ENCODE data around the gene TMPRSS13.
A peak's percentile ranks its signal among the peaks of the same experiment; 100 is the strongest.
"Not testable (repeated sequence)": the region's sequence is repeated elsewhere in the genome, so short reads cannot be mapped to it uniquely, and the experiment has no call there.

TMPRSS13 gene

DNA sequence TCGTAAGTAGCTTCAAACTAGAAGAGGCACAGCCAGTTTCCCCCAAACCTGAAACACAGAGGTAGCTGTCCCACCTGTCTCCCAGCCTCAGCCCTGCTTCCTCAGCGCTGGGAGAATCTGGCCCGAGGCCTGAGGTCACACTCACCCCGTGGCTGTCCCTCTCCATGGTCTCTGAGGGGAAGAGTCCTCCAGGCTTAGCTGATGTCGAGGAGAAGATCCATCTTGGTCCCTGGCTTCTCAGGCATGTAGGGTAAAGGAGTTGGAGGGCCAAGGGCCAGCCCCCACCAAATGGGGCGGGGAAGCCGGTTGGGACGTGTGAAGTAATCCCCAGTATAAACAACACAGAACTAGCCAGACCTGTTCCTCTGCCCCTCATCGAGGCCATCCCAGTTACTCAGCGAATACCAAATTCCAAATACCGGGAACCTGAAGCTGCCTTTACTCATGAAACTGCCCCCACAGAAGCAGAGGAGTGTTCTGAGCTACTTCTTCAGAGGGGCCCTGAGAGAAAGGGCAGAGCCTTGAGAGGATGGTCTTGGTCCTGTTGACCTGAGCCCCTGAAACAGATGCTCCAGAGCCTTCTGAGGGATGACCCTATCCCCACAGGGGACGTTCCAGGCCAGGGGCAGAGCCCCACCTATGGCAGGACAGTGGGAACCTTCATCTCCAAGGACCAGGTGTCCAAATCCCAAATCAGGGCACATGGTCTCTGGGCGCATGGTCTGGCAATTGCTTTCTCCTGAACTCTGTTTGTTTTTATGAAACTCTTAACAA, at the start of gene TMPRSS13:
Gene TMPRSS13 (minus strand): TSS at position 261 of the 774 bp plus-strand sequence. CDS start 95 bp downstream, at position 166.
- peak; percentile 60 for DNase-seq

DNA sequence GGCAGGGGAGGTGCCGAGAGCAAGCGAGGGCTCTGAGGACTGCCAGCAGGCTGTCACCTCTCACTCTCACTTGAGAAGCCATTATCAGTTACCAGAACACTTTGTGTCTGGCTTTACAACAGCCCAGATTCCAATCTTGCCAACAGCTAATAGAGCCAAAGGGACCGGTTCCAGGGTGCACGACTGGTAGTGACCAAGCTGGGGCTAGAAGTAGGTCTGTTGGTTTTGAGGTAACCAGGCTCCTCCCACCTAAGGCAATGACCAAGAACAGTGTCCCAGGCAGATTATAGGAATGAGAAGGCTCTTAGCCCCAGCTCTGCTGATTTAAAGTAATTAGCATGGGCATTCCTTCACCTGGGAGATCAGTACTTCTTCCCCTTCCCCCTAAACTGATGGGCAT, 49.8 kb upstream of the TMPRSS13 start:
- DNase-seq = no peak

DNA sequence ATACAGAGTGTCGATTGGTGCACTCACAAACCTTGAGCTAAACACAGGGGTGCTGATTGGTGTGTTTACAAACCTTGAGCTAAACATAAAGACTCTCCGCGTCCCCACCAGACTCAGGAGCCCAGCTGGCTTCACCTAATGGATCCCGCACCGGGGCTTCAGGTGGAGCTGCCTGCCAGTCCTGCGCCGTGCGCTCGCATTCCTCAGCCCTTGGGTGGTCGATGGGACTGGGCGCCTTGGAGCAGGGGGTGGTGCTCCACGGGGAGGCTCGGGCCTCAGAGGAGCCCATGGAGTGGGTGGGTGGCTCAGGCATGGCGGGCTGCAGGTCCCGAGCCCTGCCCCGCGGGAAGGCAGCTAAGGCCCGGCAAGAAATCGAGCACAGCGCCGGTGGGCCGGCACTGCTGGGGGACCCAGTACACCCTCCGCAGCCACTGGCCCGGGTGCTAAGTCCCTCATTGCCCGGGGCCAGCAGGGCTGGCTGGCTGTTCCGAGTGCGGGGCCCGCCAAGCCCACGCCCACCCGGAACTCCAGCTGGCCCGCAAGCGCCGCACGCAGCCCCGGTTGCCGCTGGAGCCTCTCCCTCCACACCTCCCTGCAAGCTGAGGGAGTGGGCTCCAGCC, 49.2 kb upstream of the TMPRSS13 start:
- DNase-seq = not testable (repeated sequence)

DNA sequence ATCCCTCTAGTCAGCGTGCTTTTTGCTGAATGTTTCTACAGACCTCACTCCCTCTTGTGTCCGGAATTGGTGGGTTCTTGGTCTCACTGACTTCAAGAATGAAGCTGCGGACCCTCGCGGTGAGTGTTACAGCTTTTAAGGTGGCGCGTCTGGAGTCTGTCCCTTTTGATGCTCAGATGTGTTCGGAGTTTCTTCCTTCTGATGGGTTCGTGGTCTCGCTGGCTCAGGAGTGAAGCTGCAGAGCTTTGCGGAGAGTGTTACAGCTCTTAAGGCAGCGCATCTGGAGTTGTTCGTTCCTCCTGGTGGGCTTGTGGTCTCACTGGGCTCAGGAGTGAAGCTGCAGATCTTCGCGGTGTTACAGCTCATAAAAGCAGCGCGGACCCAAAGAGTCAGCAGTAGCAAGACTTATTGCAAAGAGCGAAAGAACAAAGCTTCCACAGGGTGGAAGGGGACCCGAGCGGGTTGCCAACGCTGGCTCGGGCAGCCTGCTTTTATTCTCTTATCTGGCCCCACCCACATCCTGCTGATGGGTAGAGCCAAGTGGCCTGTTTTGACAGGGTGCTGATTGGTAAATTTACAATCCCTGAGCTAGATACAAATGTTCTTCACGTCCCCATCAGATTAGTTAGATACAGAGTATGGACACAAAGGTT, 48.5 kb upstream of the TMPRSS13 start:
- not testable (repeated sequence) for DNase-seq

DNA sequence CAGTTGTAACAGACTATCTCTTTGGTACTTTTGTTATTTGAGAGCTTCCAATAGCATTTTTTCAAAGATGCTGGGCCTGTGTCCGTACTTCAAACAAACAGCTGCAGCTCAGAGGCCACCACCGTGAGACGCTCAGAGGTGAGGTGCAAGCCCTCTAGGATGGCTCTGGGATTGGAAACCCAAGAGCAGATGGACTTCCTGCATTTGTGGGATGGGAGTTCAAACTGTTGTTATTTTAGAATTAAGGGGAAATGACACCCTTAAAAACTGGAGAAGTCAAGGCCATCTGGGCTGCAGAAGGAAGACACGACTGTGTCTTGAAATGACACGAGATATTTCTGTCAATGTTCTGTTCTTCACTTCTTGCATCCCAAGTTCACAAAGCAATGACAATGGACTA, 47.8 kb upstream of the TMPRSS13 start:
- no peak for DNase-seq

DNA sequence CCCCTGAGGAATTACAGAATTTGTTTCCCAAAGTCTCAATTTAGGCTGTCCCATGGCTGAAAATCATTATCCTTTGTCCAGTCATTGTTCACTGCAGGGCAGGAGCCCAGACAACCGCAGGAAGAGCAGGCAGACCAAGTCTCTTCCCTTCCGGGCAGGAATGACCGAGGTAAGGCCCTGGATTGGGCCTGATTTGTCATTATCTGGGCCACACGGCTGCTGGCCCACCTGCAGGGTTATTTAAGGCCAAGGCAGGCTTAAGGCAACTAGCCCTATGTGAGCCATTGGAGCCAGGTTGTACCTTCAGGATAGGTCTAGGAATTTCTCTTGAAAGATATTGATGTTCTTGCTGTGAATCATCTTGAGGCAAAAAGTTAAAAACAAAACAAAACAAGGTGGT, 47.2 kb upstream of the TMPRSS13 start:
- no peak for DNase-seq

DNA sequence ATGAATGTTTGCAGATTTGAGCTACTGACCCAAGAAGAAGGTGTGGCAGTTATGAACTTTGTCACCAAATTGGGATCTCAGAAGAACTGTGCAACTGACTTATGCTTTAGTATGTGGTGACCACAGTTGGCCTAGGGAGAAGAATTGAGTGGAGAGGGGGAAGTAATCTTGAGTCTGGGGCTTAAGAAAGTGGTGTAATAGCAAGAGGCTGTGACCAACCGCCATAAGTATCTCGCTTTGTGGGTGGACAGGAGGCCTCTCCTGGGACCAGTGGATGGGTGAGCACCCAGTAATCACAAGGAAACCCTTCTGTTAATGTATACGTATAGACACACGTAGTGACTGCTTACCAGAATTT, 44.3 kb upstream of the TMPRSS13 start:
- no peak for DNase-seq

DNA sequence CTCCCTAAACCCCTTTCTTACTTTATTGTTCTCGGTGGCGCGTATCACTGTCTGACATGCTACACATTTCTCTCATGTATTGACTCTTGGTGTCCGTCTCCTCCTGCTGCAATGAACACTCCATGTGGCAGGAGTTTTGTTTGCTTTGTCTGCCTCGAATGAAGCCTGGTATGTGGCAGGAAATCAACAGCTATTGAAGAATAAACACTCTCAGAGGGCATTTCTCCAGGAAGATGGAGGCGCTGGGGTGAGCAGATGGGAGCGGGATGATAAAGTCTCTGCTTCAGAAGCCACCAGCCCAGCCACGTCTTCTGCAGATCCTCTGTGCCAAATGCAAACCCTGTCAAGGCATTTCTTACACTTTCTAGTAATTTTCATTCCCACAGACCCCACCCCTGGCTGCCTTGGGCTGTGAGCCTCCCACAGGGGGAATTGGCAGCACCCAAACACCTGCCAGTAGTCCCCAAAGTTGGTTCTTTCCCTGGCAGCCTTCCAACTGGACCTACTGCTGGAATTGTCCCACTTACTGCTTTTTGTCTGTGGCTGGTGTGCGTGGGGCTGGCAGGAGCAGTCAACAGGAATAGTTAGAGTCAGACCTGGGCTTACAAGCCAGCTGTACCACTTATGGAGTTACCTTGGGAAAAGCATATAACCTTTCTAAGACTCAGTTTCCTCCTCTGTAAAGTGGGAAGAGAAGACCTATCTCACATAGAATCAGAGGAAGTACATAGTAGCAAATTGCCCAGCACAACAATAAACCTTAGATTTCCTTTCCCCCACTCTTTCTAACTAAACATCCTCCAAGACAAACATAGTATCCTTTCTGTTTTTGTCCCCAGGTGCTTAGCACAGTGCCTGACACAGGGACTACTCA, 43.7 kb upstream of the TMPRSS13 start:
- DNase-seq = peak; percentile 52

DNA sequence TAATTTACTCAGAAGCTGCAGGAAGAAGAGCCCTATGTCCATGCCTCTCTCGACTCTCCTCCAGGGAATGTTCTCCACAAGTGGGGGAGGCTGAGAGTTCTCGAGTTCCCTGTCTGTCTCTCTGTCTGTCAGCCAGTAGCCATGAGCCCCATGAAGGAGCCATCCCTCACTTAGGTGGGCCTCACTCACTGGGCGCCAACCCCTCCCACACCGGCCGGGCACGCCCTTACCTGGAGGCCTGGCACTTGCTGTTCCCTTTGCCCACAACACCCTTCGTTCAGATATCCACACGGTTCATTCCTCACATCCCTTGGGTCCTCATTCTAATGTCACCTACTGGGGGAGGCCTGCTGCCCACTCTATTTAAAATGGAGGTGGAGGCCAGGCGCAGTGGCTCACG, 42.8 kb upstream of the TMPRSS13 start:
- DNase-seq = no peak

DNA sequence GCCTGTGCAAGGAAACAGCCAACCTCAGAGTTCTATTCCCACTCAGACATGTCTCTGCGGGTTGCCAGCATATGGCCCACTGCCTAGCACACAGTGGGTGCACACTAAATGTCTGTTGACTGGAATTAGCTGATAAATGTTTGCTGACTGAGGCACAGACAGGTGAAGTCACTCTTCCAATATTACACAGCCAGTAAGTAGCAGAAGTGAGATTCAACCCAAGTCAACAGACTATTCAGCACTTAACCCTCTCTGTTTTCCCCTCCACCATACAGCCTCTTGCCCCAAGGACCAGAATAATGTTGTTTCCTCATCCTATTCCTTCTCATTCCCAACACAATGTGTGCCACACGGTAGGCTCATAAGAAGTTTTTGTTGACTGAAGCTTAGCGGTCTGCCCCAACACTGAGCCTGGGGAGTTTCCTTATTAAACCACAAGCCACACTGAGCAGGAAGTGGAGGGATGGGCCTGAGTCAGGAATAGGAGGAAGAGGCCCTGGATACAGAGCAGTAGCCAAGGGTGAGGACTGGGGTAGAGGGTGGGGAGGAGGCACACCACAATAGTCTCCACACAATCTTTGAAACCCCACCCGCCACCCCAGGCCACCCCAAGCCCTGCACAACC, 41.3 kb upstream of the TMPRSS13 start:
- no peak for DNase-seq

DNA sequence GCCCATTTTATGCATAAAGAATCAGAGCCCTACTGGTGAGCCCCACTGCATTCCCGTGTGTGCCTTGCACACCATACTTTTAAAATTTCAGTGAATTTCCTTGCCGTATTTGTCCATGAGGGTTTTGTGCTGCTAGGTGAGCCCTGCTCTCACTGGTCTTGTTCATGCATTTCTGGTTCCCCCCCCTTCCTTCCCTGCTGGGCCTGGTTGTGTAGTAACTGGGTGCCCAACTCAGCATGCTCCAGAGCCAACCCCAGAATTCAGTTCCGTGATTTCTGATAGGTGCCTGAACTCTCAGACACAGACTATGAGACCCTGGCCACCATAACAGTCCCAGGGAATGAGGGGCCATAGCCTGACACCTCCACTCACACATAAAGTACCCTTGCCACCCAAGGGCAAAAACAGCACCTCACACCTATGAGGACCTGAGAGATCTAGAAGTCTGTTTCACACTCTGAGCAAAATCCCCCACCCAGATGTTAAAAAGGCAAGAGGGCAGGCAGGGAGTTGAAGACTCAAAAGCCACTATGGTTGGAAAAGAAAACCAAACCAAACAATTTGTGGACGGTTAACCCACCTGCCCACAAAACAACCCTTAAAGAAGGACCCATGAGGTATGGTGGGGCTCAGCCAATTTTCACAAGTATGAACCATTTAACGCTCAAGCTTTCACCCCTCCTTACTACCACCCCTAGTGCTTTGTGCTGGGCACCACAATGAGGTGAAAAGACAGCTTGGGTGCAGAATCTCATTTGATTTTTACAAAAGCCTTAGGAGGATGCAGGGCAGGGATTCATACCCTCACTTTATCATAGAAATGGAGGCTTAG, 40.2 kb upstream of the TMPRSS13 start:
- no peak for DNase-seq

DNA sequence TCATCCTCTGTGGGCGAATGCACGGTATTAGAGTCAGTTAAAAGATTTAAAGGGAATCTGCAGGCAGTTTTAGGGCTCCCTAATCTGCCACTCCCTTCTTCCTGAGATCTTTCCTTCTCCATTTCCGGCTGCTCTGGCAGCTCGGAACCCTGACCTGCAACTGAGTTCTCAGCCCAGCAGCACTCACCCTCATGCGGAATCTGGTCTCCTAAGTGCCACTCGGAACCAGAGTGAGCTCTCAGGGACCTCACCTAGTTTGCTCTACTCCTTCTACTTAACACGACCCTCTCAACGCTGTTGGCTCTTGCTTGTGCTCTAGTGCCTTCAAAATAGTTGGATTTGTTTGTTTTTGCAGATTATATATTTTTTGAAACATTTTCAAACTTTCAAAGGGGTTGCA, 37.7 kb upstream of the TMPRSS13 start:
- no peak for DNase-seq

DNA sequence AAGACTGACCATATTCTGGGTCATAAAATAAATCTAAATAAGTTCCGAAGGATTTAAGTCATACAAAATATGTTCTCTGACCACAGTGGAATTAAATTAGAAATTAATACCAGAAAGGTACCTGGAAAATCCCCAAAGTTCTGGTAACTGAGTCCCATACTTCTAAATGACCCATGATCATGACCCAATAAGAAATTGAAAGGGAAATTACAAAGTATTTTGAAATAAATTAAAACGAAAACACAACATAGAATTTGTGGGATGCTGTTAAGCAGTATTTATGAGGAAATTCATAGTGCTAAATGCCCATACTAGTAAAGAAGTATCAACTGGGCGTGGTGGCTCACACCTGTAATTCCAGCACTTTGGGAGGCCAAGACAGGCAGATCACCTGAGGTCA, 33.6 kb upstream of the TMPRSS13 start:
- no peak for DNase-seq

DNA sequence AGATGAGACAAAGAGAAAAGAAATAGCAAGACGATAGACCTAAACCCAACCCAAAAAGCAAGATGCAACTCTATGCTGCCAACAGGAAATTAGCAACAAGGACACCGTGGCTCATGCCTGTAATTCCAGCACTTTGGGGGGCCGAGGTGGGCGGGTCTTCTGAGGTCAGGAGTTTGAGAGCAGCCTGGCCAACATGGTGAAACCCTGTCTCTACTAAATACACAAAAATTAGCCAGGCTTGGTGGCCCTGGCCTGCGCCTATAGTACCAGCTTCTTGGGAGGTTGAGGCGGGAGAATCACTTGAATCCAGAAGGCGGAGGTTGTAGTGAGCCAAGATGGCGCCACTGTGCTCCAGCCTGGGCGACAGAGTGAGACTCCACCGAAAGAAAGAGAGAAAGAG, 32.7 kb upstream of the TMPRSS13 start:
- no peak for DNase-seq

DNA sequence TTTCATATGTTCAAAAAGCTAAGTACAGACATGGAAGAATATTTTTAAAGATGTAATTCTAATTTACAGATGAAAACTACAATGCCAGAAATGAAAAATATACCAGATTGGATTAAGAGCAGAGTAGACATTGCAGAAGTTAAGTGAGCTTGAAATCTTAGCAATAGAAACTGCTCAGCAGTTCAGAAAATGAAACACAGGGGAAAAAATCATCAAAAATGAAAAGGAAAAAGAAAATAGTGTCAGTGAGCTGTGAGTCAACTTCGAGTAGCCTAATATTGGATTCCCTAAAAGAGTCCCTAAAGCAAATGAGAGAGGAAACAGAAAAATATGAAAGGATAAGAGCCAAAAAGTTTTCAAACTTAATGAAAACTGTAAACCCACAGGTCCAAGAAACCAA, 31.2 kb upstream of the TMPRSS13 start:
- no peak for DNase-seq

DNA sequence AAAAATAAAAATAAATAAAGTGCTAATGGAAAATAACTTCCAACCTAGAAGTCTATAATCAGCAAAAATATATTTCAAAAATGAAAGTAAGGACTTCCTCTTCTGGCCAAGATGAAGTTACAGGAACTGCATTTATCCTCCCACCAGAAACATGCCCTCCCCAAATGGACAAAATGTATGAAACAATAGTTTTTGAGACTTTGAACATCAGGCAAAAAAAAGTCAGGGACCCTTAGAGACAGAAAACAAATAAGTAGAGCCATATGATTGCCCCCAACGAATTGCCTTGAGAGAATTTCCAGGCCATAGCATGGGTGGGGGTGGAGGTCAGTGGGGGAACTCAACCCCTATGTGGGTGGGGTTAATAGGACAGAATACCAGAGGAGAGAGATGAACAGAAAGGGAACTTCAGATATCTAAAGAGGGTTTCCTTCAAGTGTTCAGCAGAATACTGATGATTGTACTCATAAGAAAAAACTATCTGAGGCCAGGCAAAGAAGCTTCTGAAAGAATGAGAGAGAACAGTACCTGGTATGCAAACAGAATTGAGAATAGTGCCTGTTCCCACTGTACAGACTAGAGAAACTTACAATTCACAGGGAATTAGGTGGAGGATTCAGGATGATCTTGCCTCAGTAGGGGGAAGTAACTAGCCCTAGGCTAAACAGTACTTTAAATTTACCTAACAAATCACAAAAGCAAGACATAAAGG, 30.4 kb upstream of the TMPRSS13 start:
- DNase-seq = no peak

DNA sequence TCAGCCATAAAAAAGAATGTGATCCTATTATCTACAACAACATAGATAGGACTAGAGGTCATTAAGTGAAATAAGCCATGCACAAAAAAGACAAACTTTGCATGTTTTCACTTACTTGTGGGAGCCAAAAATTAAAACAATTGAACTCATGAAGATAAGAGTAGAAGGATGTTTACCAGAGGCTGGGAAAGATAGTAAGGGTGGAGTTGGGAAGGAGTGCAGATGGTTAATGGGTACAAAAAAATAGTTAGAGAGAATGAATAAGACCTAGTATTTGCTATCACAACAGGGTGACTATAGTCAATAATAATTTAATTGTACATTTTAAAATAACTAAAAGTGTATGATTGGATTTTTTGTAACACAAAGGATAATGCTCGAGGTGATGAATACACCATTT, 29.7 kb upstream of the TMPRSS13 start:
- DNase-seq = no peak

DNA sequence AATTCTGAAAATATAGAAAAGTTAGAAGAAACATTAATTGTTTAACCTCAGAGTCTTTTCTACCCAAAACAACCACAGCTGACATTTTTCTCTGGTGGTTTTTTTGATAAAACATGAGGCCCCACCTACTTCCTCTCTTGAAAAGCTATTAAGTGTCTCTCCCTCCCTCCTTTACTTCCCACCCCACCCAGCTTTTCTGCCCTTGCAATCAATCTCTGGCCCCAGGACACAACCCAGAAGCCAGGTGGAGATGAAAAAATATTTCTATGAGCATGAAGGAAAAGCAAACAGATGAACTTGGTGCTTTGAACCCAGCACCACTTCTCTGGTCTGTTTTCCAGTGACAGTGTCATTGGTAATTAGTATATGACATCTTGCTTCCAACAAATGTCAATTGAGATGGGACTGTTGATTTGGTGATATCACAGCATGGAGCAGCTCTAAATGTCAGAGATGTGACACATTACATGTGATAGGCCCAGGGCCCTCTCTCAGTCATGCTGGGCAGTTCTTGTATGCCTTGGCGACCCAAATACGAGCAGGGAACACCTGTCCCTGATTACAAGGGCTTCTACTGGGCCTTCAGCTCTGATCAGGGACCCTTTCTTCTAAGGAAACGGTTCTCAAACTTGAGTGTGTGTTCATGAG, 23.9 kb upstream of the TMPRSS13 start:
- DNase-seq = no peak

DNA sequence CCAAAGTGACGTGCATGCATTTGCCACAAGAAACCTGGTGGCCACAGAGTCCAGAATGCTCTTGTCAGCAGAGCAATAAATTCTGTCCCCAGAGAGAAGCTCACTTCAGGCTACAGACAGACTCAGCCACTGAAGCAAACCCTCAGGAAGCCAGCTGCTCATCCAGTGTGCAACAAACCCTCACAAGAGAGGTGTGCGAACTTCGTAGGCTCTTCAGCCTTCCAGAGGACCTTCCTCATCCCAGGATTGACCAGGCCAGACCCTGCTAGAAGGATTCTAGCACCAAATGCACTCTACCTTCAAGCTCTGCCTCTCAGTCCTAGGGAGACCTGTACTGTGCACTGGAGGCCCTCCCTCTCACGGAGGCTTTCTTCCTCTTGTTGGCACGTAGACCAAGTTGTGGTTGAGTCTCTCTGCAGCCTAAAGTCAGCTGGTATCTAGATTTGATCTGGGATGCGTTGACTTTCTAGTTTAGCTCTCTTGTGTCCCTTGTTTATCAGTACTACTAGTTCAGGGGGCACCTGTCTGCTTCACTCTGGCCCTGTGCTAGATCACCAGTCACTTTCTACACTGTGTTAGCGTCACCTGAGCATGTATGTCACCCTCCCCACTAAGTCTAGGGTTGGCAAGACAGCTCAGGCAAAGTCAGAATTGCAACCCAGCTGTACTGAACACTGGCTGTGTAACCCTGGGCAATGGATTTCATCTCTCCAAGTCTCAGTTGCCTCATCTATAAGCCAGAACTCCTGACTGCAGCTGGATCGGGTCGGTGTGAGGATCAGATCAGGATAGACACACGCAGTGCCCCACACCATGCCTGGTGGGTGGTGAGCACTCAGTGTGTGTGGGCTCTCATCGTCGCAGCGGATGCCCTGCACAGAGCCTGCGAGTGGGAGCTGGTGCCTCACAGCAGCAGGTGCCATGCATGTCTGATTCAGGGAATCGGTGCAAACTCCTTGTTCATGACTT, 22.1 kb upstream of the TMPRSS13 start:
- DNase-seq = no peak

Measured in NCI-H510A (cell line).